ENCODE results near the gene PTGFRN.
"Not testable (repeated sequence)": the region's sequence is repeated elsewhere in the genome, so short reads cannot be mapped to it uniquely, and the experiment has no call there.

Gene PTGFRN

DNA sequence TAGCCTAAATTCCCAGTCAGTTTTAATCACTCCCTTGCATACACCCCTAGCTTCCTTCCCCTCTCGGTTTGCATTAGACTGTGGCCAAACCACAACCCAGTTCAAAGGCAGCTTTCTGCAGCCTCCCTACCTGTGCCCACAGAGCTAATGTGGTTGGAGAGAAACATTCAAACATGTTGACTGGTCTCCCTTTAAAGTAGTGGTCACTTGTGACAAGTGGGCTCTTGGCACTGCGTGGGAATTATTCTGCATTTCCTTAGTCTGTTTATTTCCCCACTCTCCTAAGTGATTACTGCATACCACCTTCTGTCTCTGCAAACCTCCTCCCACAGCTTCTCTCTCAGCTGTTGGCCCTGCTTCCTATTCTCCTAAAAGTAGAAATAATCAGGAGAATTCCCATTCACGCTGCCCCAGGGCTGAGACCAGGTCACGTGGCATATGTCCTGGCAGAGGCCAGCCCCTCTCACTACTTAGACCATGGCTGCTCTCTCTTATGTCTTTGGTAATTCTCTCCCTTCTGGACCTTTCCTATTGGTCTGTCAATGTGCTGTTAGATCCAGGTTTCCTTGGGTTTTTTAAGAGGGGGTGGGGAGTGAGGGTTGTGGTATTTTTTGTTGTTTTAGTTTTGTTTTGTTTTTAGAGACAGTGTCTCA is 53.4 kb downstream of the PTGFRN start:
- DNase-seq (ENCODE audit: low read depth): no peak
- no peak overlapping the region for H3K4me3 ChIP-seq (ENCODE audit: control insufficient read depth, low read depth, low read length)
- TF ChIP-seq, protein P1, sequence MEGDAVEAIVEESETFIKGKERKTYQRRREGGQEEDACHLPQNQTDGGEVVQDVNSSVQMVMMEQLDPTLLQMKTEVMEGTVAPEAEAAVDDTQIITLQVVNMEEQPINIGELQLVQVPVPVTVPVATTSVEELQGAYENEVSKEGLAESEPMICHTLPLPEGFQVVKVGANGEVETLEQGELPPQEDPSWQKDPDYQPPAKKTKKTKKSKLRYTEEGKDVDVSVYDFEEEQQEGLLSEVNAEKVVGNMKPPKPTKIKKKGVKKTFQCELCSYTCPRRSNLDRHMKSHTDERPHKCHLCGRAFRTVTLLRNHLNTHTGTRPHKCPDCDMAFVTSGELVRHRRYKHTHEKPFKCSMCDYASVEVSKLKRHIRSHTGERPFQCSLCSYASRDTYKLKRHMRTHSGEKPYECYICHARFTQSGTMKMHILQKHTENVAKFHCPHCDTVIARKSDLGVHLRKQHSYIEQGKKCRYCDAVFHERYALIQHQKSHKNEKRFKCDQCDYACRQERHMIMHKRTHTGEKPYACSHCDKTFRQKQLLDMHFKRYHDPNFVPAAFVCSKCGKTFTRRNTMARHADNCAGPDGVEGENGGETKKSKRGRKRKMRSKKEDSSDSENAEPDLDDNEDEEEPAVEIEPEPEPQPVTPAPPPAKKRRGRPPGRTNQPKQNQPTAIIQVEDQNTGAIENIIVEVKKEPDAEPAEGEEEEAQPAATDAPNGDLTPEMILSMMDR (IDR thresholded peaks at IDR 0.05; ENCODE audit: control insufficient read depth, insufficient read depth, low read depth, low read length, missing control alignments): no peak

DNA sequence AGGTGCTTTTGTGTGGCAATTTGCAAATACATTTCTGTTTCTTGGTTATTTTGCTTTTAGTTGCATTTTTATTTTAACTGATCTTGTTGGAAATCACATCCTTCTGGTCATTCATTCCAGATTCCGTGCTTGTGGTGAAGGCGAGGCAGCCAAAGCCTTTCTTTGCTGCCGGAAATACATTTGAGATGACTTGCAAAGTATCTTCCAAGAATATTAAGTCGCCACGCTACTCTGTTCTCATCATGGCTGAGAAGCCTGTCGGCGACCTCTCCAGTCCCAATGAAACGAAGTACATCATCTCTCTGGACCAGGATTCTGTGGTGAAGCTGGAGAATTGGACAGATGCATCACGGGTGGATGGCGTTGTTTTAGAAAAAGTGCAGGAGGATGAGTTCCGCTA is 57.1 kb downstream of the PTGFRN start:
- TF ChIP-seq, protein P1 (IDR thresholded peaks at IDR 0.05; ENCODE audit: control insufficient read depth, insufficient read depth, low read depth, low read length, missing control alignments): no peak
- peak; percentile 84 for DNase-seq (ENCODE audit: low read depth)
- H3K4me3 ChIP-seq (ENCODE audit: control insufficient read depth, low read depth, low read length): no peak overlapping the region

GRCh38 chr1:116968724-116969123 is 59.0 kb downstream of the PTGFRN start:
- TF ChIP-seq, protein P1 (IDR thresholded peaks at IDR 0.05; ENCODE audit: control insufficient read depth, insufficient read depth, low read depth, low read length, missing control alignments): no peak
- no peak for DNase-seq (ENCODE audit: low read depth)
- H3K4me3 ChIP-seq (ENCODE audit: control insufficient read depth, low read depth, low read length): no peak overlapping the region

DNA sequence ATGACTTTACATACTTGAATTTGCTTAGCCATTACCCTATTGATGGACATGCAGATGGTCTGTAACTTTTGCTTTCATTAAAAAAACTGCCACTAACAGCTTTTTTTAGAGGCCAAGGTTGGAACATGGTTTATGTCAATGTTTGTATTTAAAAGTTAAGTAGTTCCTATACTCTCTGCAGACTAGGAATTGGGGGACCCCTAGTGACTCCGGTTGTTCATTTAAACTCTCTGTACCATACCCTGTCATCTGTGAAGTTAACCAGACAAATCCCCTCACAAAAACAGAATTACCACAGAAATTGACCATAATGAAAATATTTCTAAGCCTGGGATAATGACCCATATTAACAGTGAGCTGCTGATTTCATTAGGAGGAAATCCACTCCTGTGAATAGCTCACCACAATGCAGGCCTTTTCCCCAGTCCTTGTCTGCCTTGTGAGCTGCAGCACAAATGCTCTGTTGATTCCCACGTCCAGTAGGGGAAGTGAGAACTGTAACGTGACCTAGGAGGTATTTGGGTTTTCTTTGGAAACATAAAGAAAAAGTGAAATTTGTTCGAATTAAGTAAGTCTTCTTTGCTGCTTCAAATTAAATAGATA is 61.6 kb downstream of the PTGFRN start:
- no peak overlapping the region for H3K4me3 ChIP-seq (ENCODE audit: control insufficient read depth, low read depth, low read length)
- TF ChIP-seq, protein P1 (IDR thresholded peaks at IDR 0.05; ENCODE audit: control insufficient read depth, insufficient read depth, low read depth, low read length, missing control alignments): no peak
- no peak for DNase-seq (ENCODE audit: low read depth)

- no peak overlapping the region for H3K4me3 ChIP-seq (ENCODE audit: control insufficient read depth, low read depth, low read length)
- TF ChIP-seq, protein P1 (IDR thresholded peaks at IDR 0.05; ENCODE audit: control insufficient read depth, insufficient read depth, low read depth, low read length, missing control alignments): no peak
- no peak for DNase-seq (ENCODE audit: low read depth)
Observed at GRCh38 chr1:116971965-116972673, 62.4 kb downstream of the PTGFRN start.

- TF ChIP-seq, protein P1 (IDR thresholded peaks at IDR 0.05; ENCODE audit: control insufficient read depth, insufficient read depth, low read depth, low read length, missing control alignments): no peak
- no peak overlapping the region for H3K4me3 ChIP-seq (ENCODE audit: control insufficient read depth, low read depth, low read length)
- DNase-seq (ENCODE audit: low read depth): no peak
Observed at GRCh38 chr1:116972674-116973030, 62.9 kb downstream of the PTGFRN start.

GRCh38 chr1:116980309-116980708 is 70.6 kb downstream of the PTGFRN start:
- DNase-seq (ENCODE audit: low read depth); H3K4me3 ChIP-seq (ENCODE audit: control insufficient read depth, low read depth, low read length): not testable (repeated sequence)

All from AG09309 (cell line).